ENCODE results near the gene ZMYND8.

ZMYND8 gene

DNA sequence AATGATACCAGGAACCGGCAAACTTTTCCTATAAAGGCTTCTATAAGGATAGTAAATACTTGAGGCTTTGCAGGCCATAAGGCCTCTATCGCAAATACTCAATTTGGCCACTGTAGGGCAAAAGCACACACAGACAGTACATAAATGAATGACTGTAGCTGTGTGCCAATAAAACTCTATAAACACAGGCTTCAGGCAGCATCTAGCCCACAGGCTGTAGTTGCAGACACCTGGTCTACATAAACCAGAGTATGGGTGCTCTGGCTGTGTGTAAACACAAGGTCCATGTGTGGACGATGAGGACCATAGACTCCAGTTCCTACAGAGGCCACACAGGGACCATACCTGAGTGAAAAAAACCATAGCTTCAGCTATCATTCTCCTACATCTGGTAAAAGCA lies 52.2 kb downstream of the ZMYND8 start:
- H3K36me3 ChIP-seq (ENCODE audit: control insufficient read depth, insufficient read depth, low read length): peaks cover 80% of the 10 kb centered on the region
- no peak overlapping the region for H3K4me3 ChIP-seq (ENCODE audit: low read depth, low read length)
- H3K9me3 ChIP-seq (ENCODE audit: control insufficient read depth, insufficient read depth, low read depth, low read length): no peaks in the 10 kb centered on the region
- H3K27me3 ChIP-seq (ENCODE audit: control insufficient read depth, insufficient read depth, low read length): no peaks in the 10 kb centered on the region
- H3K27ac ChIP-seq (ENCODE audit: low read depth, low read length): no peak overlapping the region
- H3K4me1 ChIP-seq (ENCODE audit: control insufficient read depth, insufficient read depth, low read length): peaks cover 28% of the 10 kb centered on the region
- no peak overlapping the region for H3K9ac ChIP-seq (ENCODE audit: low read length)

DNA sequence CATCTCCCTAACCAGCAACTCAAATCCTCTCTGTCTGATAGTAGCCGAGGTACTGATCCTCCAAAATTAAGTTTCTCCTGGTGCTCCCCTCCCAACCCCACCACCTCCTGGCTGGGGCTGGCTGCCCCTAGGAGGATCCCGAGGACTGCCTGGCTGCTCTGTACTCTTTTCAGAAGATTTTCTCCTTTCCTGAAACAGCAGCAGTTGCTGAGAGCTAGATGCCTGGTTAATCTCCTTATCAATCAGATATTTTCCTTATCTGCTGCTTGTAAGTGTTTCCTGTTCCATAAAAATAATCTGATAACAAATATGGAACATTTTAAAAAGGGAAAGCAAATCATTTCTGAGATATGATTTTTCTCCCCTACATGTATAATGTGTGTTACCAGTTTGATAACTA lies 52.8 kb downstream of the ZMYND8 start:
- 0 out of 2 replicates have a peak overlapping the region, but pooled peaks have one; percentile 23 for H3K27ac ChIP-seq (ENCODE audit: low read depth, low read length)
- no peak overlapping the region for H3K9ac ChIP-seq (ENCODE audit: low read length)
- H3K4me3 ChIP-seq (ENCODE audit: low read depth, low read length): no peak overlapping the region
- no peaks in the 10 kb centered on the region for H3K27me3 ChIP-seq (ENCODE audit: control insufficient read depth, insufficient read depth, low read length)
- peaks cover 80% of the 10 kb centered on the region for H3K36me3 ChIP-seq (ENCODE audit: control insufficient read depth, insufficient read depth, low read length)
- no peaks in the 10 kb centered on the region for H3K9me3 ChIP-seq (ENCODE audit: control insufficient read depth, insufficient read depth, low read depth, low read length)
- H3K4me1 ChIP-seq (ENCODE audit: control insufficient read depth, insufficient read depth, low read length): peaks cover 28% of the 10 kb centered on the region

DNA sequence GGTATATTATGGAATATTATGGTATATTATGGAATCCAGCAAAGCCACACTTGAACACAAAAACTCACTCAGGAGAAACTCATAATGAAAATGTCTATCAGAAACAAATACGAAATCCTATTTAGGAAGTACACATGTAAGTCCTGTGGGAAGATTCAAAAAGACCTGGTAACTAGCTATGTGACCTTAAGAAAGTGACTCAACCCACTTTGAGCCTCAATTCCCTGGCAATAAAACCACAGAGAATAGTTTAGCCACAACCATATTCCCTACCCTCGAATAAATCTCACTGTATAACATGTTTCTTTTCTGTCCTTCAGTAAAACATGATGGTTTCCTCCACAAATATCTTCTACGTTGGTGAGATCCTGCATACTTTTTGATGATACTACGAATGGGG lies 56.4 kb downstream of the ZMYND8 start:
- peaks cover 24% of the 10 kb centered on the region for H3K4me1 ChIP-seq (ENCODE audit: control insufficient read depth, insufficient read depth, low read length)
- H3K36me3 ChIP-seq (ENCODE audit: control insufficient read depth, insufficient read depth, low read length): peaks cover 88% of the 10 kb centered on the region
- no peak overlapping the region for H3K4me3 ChIP-seq (ENCODE audit: low read depth, low read length)
- no peaks in the 10 kb centered on the region for H3K27me3 ChIP-seq (ENCODE audit: control insufficient read depth, insufficient read depth, low read length)
- H3K9me3 ChIP-seq (ENCODE audit: control insufficient read depth, insufficient read depth, low read depth, low read length): no peaks in the 10 kb centered on the region
- H3K9ac ChIP-seq (ENCODE audit: low read length): no peak overlapping the region
- H3K27ac ChIP-seq (ENCODE audit: low read depth, low read length): no peak overlapping the region

DNA sequence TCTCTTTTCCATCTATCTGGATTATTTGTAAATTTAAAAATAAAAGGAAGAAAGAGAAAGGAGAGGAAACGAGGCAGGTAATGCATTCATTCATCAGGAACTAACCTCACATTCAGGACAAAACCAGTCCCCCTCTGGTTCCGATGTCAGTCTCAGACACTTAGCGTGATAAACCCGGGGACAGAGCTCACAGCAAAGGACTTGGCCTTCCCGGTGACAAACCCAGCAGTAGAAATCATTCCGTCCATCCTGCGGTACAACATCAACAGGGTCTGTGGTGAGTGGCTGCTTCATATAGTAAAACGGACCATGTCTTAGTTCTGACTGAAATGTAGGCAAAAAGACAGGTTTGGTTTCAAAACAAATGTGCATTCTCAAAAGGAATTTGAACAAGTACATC lies 57.9 kb downstream of the ZMYND8 start:
- H3K9me3 ChIP-seq (ENCODE audit: control insufficient read depth, insufficient read depth, low read depth, low read length): no peaks in the 10 kb centered on the region
- H3K4me1 ChIP-seq (ENCODE audit: control insufficient read depth, insufficient read depth, low read length): peaks cover 11% of the 10 kb centered on the region
- no peaks in the 10 kb centered on the region for H3K27me3 ChIP-seq (ENCODE audit: control insufficient read depth, insufficient read depth, low read length)
- no peak overlapping the region for H3K9ac ChIP-seq (ENCODE audit: low read length)
- H3K36me3 ChIP-seq (ENCODE audit: control insufficient read depth, insufficient read depth, low read length): peaks cover 89% of the 10 kb centered on the region
- no peak overlapping the region for H3K4me3 ChIP-seq (ENCODE audit: low read depth, low read length)
- no peak overlapping the region for H3K27ac ChIP-seq (ENCODE audit: low read depth, low read length)

DNA sequence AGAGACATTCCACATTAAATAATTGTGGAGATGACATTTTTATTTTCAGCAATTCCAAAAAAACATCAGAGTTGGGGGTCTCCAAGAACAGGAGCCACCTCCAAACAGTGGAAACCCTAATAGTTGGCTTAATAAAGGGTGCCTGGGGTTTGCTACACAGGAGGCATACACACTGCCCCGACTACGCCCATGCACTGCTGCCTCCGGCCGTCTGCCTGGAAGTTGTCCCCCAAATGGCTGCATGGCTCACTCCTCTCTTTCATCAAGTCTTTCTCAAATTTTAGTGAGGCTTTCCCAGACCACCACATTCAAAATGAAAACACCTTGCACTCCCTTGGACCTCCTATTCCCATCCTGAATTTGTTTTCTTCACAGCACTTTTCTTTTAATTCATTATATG lies 58.8 kb downstream of the ZMYND8 start:
- H3K4me3 ChIP-seq (ENCODE audit: low read depth, low read length): no peak overlapping the region
- 0 out of 2 replicates have a peak overlapping the region, but pooled peaks have one; percentile 49 for H3K27ac ChIP-seq (ENCODE audit: low read depth, low read length)
- no peaks in the 10 kb centered on the region for H3K9me3 ChIP-seq (ENCODE audit: control insufficient read depth, insufficient read depth, low read depth, low read length)
- peaks cover 88% of the 10 kb centered on the region for H3K36me3 ChIP-seq (ENCODE audit: control insufficient read depth, insufficient read depth, low read length)
- no peaks in the 10 kb centered on the region for H3K27me3 ChIP-seq (ENCODE audit: control insufficient read depth, insufficient read depth, low read length)
- H3K9ac ChIP-seq (ENCODE audit: low read length): no peak overlapping the region
- peaks cover 4% of the 10 kb centered on the region; the same call in 1 of the 2 replicates for H3K4me1 ChIP-seq (ENCODE audit: control insufficient read depth, insufficient read depth, low read length)

DNA sequence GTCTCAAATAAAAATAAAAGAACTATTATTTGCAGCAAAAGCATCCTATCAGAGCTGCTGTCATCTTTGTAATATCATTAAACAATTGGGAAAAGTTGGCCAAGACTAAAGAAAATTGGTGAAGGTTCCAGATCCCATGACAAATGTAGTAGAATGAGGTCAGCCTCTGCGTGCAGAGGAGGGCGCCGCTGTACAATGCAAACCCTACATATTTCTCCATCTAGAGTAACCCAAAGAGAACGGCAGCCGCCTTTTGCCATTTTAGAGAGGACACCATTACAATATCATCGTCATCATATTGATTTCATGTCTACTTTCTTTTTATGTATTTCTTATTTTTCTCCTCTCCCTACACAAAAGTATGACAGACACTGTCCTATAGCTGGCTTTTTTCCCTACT lies 59.5 kb downstream of the ZMYND8 start:
- peaks cover 90% of the 10 kb centered on the region for H3K36me3 ChIP-seq (ENCODE audit: control insufficient read depth, insufficient read depth, low read length)

DNA sequence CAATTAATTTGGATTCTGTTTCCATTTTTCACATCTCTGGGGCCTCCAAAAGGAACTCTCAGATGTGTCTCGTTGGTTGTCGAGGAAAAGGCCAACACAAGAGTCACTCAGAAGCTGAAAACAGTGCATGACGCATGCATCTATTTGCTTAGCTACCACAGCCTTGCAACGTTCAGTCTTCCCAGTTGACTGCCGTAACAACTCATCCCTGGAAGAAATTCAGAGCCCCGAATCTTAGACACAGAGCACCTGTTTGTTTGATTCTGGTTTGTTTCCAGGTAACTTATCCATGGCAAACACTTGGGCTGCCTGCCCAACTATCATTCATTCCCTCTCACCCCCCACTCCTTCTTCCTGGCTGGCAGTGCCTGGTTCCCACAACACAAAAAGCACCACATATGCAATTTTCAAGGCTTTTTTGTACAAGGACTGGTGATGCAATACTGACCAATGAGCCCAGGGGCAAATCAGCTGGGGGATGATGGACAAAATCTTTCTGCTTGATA lies 60.5 kb downstream of the ZMYND8 start:
- Histone ChIP-seq H3K4me3 (ENCODE audit: low read depth, low read length) (no peak overlapping the region), H3K4me1 (ENCODE audit: control insufficient read depth, insufficient read depth, low read length) (no peaks in the 10 kb centered on the region), H3K27me3 (ENCODE audit: control insufficient read depth, insufficient read depth, low read length) (no peaks in the 10 kb centered on the region), H3K27ac (ENCODE audit: low read depth, low read length) (peak overlapping the region; percentile 62; the same call in 1 of the 2 replicates), H3K36me3 (ENCODE audit: control insufficient read depth, insufficient read depth, low read length) (peaks cover 95% of the 10 kb centered on the region), H3K9ac (ENCODE audit: low read length) (no peak overlapping the region), H3K9me3 (ENCODE audit: control insufficient read depth, insufficient read depth, low read depth, low read length) (no peaks in the 10 kb centered on the region)

More for the DNA sequence above, 59.5 kb downstream of the ZMYND8 start:
- Histone ChIP-seq H3K4me1 (ENCODE audit: control insufficient read depth, insufficient read depth, low read length) (no peaks in the 10 kb centered on the region), H3K9ac (ENCODE audit: low read length) (no peak overlapping the region), H3K27me3 (ENCODE audit: control insufficient read depth, insufficient read depth, low read length) (no peaks in the 10 kb centered on the region), H3K27ac (ENCODE audit: low read depth, low read length) (no peak overlapping the region), H3K4me3 (ENCODE audit: low read depth, low read length) (no peak overlapping the region), H3K9me3 (ENCODE audit: control insufficient read depth, insufficient read depth, low read depth, low read length) (no peaks in the 10 kb centered on the region)

DNA sequence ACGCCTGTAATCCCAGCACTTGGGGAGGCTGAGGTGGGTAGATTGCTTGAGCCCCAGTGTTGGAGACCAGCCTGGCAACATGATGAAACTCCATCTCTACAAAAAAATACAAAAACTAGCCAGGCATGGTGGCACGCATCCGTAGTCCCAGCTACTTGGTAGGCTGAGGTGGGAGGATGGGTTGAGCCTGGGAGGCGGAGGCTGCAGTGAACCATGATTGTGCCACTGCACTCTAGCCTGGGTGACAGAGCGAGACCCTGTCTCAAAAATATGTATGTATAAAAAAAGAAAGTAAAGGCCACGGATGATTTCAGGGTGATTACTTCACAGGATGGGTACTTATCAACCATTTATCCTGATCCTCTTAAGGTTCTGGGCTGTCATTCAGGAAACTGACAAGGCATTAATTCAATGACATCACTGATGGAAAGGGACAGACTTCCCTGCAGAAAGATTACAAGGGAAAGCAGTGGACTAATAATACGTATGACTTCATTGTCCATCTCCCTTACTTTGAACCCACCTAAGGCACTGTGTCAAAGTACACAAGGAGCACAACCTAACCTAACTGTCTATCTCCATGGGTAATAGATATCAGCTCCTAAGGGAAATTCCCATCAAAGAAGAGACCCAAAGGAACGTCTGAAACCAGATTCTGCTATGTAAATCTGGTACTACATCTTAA lies 61.2 kb downstream of the ZMYND8 start:
- Histone ChIP-seq H3K27me3 (ENCODE audit: control insufficient read depth, insufficient read depth, low read length) (no peaks in the 10 kb centered on the region), H3K36me3 (ENCODE audit: control insufficient read depth, insufficient read depth, low read length) (peaks cover 93% of the 10 kb centered on the region), H3K9ac (ENCODE audit: low read length) (no peak overlapping the region), H3K27ac (ENCODE audit: low read depth, low read length) (no peak overlapping the region), H3K4me1 (ENCODE audit: control insufficient read depth, insufficient read depth, low read length) (no peaks in the 10 kb centered on the region), H3K9me3 (ENCODE audit: control insufficient read depth, insufficient read depth, low read depth, low read length) (no peaks in the 10 kb centered on the region), H3K4me3 (ENCODE audit: low read depth, low read length) (no peak overlapping the region)

DNA sequence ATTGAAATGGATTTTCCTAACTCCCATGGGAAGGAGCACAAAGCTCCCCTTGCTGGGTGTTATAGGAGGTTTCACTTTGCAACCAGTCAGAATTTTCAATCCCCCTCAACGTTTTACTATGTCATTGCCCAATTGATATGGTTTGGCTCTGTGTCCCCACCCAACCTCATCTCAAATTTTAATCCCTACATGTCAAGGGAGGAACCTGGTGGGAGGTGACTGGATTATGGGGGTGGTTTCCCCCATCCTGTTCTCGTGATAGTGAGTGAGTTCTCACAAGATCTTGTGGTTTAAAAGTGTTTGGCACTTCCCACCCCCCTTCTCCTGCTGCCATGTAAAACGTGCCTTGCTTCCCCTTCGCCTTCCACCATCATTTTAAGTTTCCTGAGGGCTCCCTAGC lies 62.9 kb downstream of the ZMYND8 start:
- H3K4me1 ChIP-seq (ENCODE audit: control insufficient read depth, insufficient read depth, low read length): no peaks in the 10 kb centered on the region
- no peaks in the 10 kb centered on the region for H3K9me3 ChIP-seq (ENCODE audit: control insufficient read depth, insufficient read depth, low read depth, low read length)
- H3K27me3 ChIP-seq (ENCODE audit: control insufficient read depth, insufficient read depth, low read length): no peaks in the 10 kb centered on the region
- peaks cover 95% of the 10 kb centered on the region for H3K36me3 ChIP-seq (ENCODE audit: control insufficient read depth, insufficient read depth, low read length)
- H3K27ac ChIP-seq (ENCODE audit: low read depth, low read length): no peak overlapping the region
- H3K4me3 ChIP-seq (ENCODE audit: low read depth, low read length): no peak overlapping the region
- H3K9ac ChIP-seq (ENCODE audit: low read length): no peak overlapping the region

DNA sequence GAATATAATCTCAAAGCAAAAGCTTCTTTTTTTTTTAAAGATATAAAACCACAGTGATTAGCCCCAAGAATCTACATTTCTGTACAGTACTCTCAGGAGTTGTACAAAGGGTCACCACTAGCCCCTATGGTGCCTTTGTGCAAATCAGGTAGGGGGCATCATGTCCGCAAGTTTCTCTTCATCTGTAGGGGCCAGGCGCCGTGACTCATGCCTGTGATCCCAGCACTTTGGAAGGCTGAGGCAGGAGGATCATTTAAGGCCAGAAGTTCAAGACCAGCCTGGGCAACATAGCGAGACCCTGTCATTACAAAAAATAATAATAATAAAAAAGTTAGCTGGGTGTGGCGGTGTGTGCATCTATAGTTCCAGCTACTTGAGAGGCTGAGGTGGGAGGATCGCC lies 63.9 kb downstream of the ZMYND8 start:
- no peaks in the 10 kb centered on the region for H3K4me1 ChIP-seq (ENCODE audit: control insufficient read depth, insufficient read depth, low read length)
- no peak overlapping the region for H3K9ac ChIP-seq (ENCODE audit: low read length)
- no peaks in the 10 kb centered on the region for H3K9me3 ChIP-seq (ENCODE audit: control insufficient read depth, insufficient read depth, low read depth, low read length)
- H3K27me3 ChIP-seq (ENCODE audit: control insufficient read depth, insufficient read depth, low read length): no peaks in the 10 kb centered on the region
- H3K27ac ChIP-seq (ENCODE audit: low read depth, low read length): no peak overlapping the region
- H3K36me3 ChIP-seq (ENCODE audit: control insufficient read depth, insufficient read depth, low read length): peaks cover 95% of the 10 kb centered on the region
- no peak overlapping the region for H3K4me3 ChIP-seq (ENCODE audit: low read depth, low read length)

DNA sequence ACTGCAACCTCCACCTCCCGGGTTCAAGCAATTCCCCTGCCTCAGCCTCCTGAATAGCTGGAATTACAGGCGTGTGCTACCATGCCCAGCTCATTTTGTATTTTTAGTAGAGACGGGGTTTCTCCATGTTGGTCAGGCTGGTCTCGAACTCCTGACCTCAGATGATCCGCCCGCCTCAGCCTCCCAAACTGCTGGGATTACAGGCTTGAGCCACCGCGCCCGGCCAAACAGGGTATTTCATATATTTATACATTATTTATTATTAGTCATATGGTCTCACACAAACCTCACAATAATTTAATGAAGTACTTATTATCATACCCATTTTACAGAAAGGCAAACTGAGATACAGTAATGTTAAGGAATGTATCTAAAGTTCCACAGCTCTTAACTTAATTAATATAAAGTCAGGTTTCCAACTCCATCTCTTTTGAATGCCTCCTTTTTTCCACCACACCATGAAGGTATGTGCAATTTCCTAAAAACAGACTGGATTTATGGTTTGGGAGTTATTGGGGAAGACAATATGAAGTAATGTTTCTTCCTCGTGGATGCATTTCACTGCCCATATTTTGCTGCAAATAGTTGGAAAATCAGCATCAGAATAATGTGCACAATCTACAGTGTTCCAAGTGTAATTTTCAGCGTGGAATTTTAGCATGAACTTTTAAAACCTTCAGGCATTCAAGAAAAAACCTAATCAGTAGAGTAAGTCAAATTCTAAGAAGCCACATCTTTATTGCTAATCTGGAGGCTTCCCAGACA lies 65.7 kb downstream of the ZMYND8 start:
- Histone ChIP-seq H3K27ac (ENCODE audit: low read depth, low read length) (no peak overlapping the region), H3K36me3 (ENCODE audit: control insufficient read depth, insufficient read depth, low read length) (peaks cover 93% of the 10 kb centered on the region), H3K9ac (ENCODE audit: low read length) (no peak overlapping the region), H3K4me3 (ENCODE audit: low read depth, low read length) (no peak overlapping the region), H3K4me1 (ENCODE audit: control insufficient read depth, insufficient read depth, low read length) (no peaks in the 10 kb centered on the region), H3K9me3 (ENCODE audit: control insufficient read depth, insufficient read depth, low read depth, low read length) (no peaks in the 10 kb centered on the region), H3K27me3 (ENCODE audit: control insufficient read depth, insufficient read depth, low read length) (no peaks in the 10 kb centered on the region)

Data from HUES6 (cell line).